H9 (cell line): ENCODE results near the gene ZFP69B. TPM values are rescaled to one million over a fixed set of nuclear protein-coding genes. Genes with fewer than 3 reads are reported as not detected.

ENCODE experiments used
- DNase-seq: peaks from one replicate; pipeline ENCODE4 v3.0.0-alpha.2; 2017
- H2AFZ ChIP-seq: one replicate; pipeline ENCODE4 v1.6.1; 2013; ENCODE audit warnings: mild to moderate bottlenecking, low read length, control low read depth, moderate library complexity
- H2AK5ac ChIP-seq: 2 replicates; pipeline ENCODE4 v1.6.1; 2013; ENCODE audit warnings: low read length, control low read depth, mixed read lengths; ENCODE audit not compliant: insufficient read length
- H2BK120ac ChIP-seq: one replicate; pipeline ENCODE4 v1.6.1; 2013; ENCODE audit warnings: low read depth, mild to moderate bottlenecking, low read length, control low read depth, inconsistent platforms; ENCODE audit not compliant: poor library complexity, severe bottlenecking
- H2BK12ac ChIP-seq: 2 replicates; pipeline ENCODE4 v1.6.1; 2013; ENCODE audit warnings: low read length, control low read depth, mixed read lengths, low read depth; ENCODE audit not compliant: insufficient read length
- H2BK15ac ChIP-seq: 2 replicates; pipeline ENCODE4 v1.6.1; 2013; ENCODE audit warnings: low read depth, low read length, control low read depth
- H2BK20ac ChIP-seq: one replicate; pipeline ENCODE4 v1.6.1; 2013; ENCODE audit warnings: low read depth, mild to moderate bottlenecking, low read length, control low read depth, inconsistent platforms; ENCODE audit not compliant: poor library complexity, severe bottlenecking
- H2BK5ac ChIP-seq: 2 replicates; pipeline ENCODE4 v1.6.1; 2013; ENCODE audit warnings: low read length, control low read depth, mixed read lengths; ENCODE audit not compliant: insufficient read length
- H3K14ac ChIP-seq: 2 replicates; pipeline ENCODE4 v1.6.1; 2013; ENCODE audit warnings: low read length, control low read depth; ENCODE audit not compliant: insufficient read depth
- H3K18ac ChIP-seq: 2 replicates; pipeline ENCODE4 v1.6.1; 2013; ENCODE audit warnings: low read depth, mild to moderate bottlenecking, mixed read lengths, low read length, control low read depth; ENCODE audit not compliant: insufficient read length
- H3K23ac ChIP-seq: 2 replicates; pipeline ENCODE4 v1.6.1; 2013; ENCODE audit warnings: low read length, control low read depth, mixed read lengths, low read depth; ENCODE audit not compliant: insufficient read length
- H3K23me2 ChIP-seq: 2 replicates; pipeline ENCODE4 v1.6.1; 2013; ENCODE audit warnings: low read depth, mild to moderate bottlenecking, mixed read lengths, low read length, control low read depth; ENCODE audit not compliant: insufficient read length, poor library complexity, severe bottlenecking
- H3K27ac ChIP-seq: 2 replicates; pipeline ENCODE4 v1.5.1; 2013; ENCODE audit warnings: low read length, control low read depth, mixed read lengths, low read depth; ENCODE audit not compliant: insufficient read length
- H3K27me3 ChIP-seq: 2 replicates; pipeline ENCODE4 v1.6.1; 2013; ENCODE audit warnings: low read length, control low read depth, inconsistent platforms; ENCODE audit not compliant: insufficient read depth
- H3K4ac ChIP-seq: 2 replicates; pipeline ENCODE4 v1.6.1; 2013; ENCODE audit warnings: low read depth, mild to moderate bottlenecking, control low read depth, inconsistent platforms, low read length, moderate library complexity
- H3K4me1 ChIP-seq: 2 replicates; pipeline ENCODE4 v1.6.1; 2013; ENCODE audit warnings: low read length, control low read depth, inconsistent platforms; ENCODE audit not compliant: insufficient read depth
- H3K4me2 ChIP-seq: 2 replicates; pipeline ENCODE4 v1.6.1; 2013; ENCODE audit warnings: low read length, control low read depth, mixed read lengths; ENCODE audit not compliant: insufficient read length, insufficient read depth
- H3K56ac ChIP-seq: 2 replicates; pipeline ENCODE4 v1.6.1; 2013; ENCODE audit warnings: low read depth, mild to moderate bottlenecking, mixed read lengths, low read length, control low read depth; ENCODE audit not compliant: insufficient read length
- H3K79me1 ChIP-seq: 2 replicates; pipeline ENCODE4 v1.6.1; 2013; ENCODE audit warnings: low read depth, mild to moderate bottlenecking, moderate library complexity, low read length, control low read depth, inconsistent platforms; ENCODE audit not compliant: insufficient read depth, poor library complexity, severe bottlenecking
- H3K79me2 ChIP-seq: 2 replicates; pipeline ENCODE4 v1.6.1; 2013; ENCODE audit warnings: low read length, control low read depth, inconsistent platforms; ENCODE audit not compliant: insufficient read depth
- H3K9ac ChIP-seq: 2 replicates; pipeline ENCODE4 v1.6.1; 2013; ENCODE audit warnings: low read length, control low read depth, mixed read lengths; ENCODE audit not compliant: insufficient read length; ENCODE audit errors: extremely low read depth
- H3K9me3 ChIP-seq: one replicate; pipeline ENCODE4 v1.6.1; 2013; ENCODE audit warnings: low read depth, low read length, inconsistent platforms; ENCODE audit not compliant: control insufficient read depth
- H3T11ph ChIP-seq: one replicate; pipeline ENCODE4 v1.6.1; 2013; ENCODE audit warnings: mild to moderate bottlenecking, low read length, control low read depth, inconsistent platforms
- H4K20me1 ChIP-seq: one replicate; pipeline ENCODE4 v1.6.1; 2013; ENCODE audit not compliant: control insufficient read depth, insufficient read length, insufficient read depth
- H4K5ac ChIP-seq: 2 replicates; pipeline ENCODE4 v1.6.1; 2013; ENCODE audit warnings: low read depth, mild to moderate bottlenecking, mixed read lengths, low read length, control low read depth; ENCODE audit not compliant: insufficient read length
- H4K8ac ChIP-seq: replicated peaks from 2 replicates; pipeline ENCODE4 v1.6.1; 2013; ENCODE audit warnings: low read length, control low read depth, mixed read lengths, low read depth; ENCODE audit not compliant: insufficient read length
- H4K91ac ChIP-seq: 2 replicates; pipeline ENCODE4 v1.6.1; 2013; ENCODE audit warnings: low read depth, mild to moderate bottlenecking, moderate library complexity, mixed read lengths, low read length, control low read depth; ENCODE audit not compliant: insufficient read length
- H3K27ac Mint-ChIP-seq, 3 experiments: 2 replicates in 2 of 3; 3 replicates in 1 of 3; pipeline ENCODE4 v1.8.0; 2020 to 2021; ENCODE audit warnings: mixed read lengths in 3 of 3, mild to moderate bottlenecking in 1 of 3, moderate library complexity in 1 of 3
- H3K27me3 Mint-ChIP-seq: 2 replicates; pipeline ENCODE4 v1.8.0; 2021; ENCODE audit warnings: low read depth, mild to moderate bottlenecking, moderate library complexity, mixed read lengths
- H3K36me3 Mint-ChIP-seq, 3 experiments: 2 replicates in 2 of 3; 3 replicates in 1 of 3; pipeline ENCODE4 v1.8.0; 2020 to 2021; ENCODE audit warnings: low read depth in 3 of 3, mixed read lengths in 3 of 3; ENCODE audit not compliant: insufficient read depth in 1 of 3
- H3K4me1 Mint-ChIP-seq, 2 experiments: 2 replicates each; pipeline ENCODE4 v1.8.0; 2020; ENCODE audit warnings: mixed read lengths in 2 of 2
- H3K4me3 Mint-ChIP-seq, 2 experiments: 2 replicates in 1 of 2; 3 replicates in 1 of 2; pipeline ENCODE4 v1.8.0; 2020 to 2021; ENCODE audit warnings: mild to moderate bottlenecking in 2 of 2, mixed read lengths in 2 of 2, moderate library complexity in 1 of 2
- H3K9me3 Mint-ChIP-seq, 2 experiments: 2 replicates in 1 of 2; 3 replicates in 1 of 2; pipeline ENCODE4 v1.8.0; 2020; ENCODE audit warnings: mild to moderate bottlenecking in 2 of 2, mixed read lengths in 2 of 2, moderate library complexity in 1 of 2
- WGBS: extraction: QIAGEN DNeasy Blood & Tissue Kit; methylation state at CpG from one replicate; pipeline ENCODE4 v1.1.7; 2013; ENCODE audit warnings: missing lambda C conversion rate, low lambda C conversion rate, mixed read lengths; ENCODE audit not compliant: insufficient read length; ENCODE audit errors: extremely low coverage; 5-methylcytosine and 5-hydroxymethylcytosine counted together
- total RNA-seq: library from RNA; stranded (reverse); gene quantifications from 2 replicates; pipeline ENCODE4 v1.2.1, GENCODE V29; 2021
- TF ChIP-seq, protein P1 (sequence below): fragments of 200-600 bp; sonication (generic); conservative IDR thresholded peaks from 3 replicates; pipeline ENCODE4 v1.8.0; 2021; ENCODE audit warnings: antibody characterized with exemption, mild to moderate bottlenecking

The ZFP69B gene
- total RNA-seq, 1 experiment from 2014 or later: 16.2 TPM

DNA sequence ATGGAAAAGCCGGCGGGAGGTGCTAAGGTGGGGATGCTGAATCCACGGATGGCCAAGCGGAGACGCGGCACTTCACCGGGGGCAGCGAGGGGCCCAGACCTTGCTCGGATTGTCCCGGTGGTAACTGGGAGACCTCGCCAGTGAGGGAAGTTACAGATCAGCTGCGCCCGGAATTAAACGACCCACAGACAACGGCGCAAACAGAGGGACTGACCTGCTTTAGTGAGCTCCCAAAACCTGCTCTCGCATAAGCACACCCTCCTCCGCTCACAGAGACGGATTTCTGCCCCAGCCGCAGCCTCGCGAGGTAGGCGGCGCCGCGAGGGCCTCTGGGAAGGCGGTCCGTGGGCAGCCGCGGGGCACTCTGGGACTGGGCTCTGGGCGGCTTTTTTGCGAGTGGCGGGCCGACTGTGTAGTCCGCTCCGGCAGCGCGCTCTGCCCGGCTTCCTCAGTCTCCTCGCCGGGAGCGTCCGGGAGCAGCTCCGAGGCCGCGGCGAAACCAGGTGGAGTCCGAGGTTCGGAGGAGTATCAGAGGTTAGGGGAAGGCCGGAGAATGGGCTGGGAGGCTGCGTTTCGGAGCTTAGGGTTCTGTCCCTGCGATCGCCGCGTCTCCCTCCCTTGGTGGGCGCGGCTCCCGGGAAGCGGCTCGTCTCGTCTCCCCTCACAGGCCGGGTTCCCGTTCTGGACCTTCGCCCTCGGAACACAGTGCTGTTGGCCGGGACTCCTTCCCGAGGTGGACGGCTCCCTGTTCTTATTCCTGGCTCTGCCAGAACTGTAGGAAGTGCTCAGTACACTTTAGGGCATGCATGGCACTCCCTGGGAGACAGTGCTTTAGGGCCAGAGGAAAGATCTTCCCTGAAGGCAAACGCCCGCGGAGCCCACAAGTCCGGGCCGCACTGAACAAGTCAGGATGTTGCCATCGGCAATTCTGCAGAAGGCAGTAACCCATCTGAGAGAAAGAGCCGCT lies 58.4 kb downstream of the ZFP69B start, which contains the start of gene EXO5:
TSS of gene EXO5 (plus strand) at position 393 of the 967 bp plus-strand sequence. CDS start 5,778 bp downstream, outside the sequence.
- Histone ChIP-seq H4K91ac (no peak within 1 kb of the TSS), H2BK5ac (no peak within 1 kb of the TSS), H3K27me3 (0 out of 2 replicates have a peak, but pooled peaks cover 3% of the 10 kb centered on the region), H3K14ac (peak within 1 kb of the TSS; percentile 89), H3K23ac (no peak within 1 kb of the TSS), H2AK5ac (no peak within 1 kb of the TSS), H3K9ac (peak within 1 kb of the TSS; percentile 67), H3K18ac (peak within 1 kb of the TSS; percentile 76), H2BK12ac (no peak within 1 kb of the TSS), H4K8ac (no peak within 1 kb of the TSS), H3K56ac (no peak within 1 kb of the TSS), H2BK20ac (no peak within 1 kb of the TSS), H3K79me2 (no peaks in the 10 kb centered on the region; the same call in 1 of the 2 replicates), H3K79me1 (no peaks in the 10 kb centered on the region), H4K5ac (no peak within 1 kb of the TSS), H3K27ac (no peak within 1 kb of the TSS), H3K4me2 (peak within 1 kb of the TSS; percentile 92), H3K9me3 (no peaks in the 10 kb centered on the region), H2AFZ (no peak within 1 kb of the TSS), H3T11ph (no peak within 1 kb of the TSS), H2BK120ac (no peak within 1 kb of the TSS), H3K4ac (no peak within 1 kb of the TSS), H3K23me2 (peaks cover 11% of the 10 kb centered on the region), H4K20me1 (no peaks in the 10 kb centered on the region), H2BK15ac (no peak within 1 kb of the TSS), H3K4me1 (no peaks in the 10 kb centered on the region; the same call in 1 of the 2 replicates)
- WGBS: no CpG with 5 or more reads among the region's 76 CpGs
- H3K4me3 Mint-ChIP-seq: peak within 1 kb of the TSS; percentile 85 to 86
- H3K4me1 Mint-ChIP-seq: peaks cover 7 to 9% of the 10 kb centered on the region in 2 experiments
- TF ChIP-seq, protein P1, sequence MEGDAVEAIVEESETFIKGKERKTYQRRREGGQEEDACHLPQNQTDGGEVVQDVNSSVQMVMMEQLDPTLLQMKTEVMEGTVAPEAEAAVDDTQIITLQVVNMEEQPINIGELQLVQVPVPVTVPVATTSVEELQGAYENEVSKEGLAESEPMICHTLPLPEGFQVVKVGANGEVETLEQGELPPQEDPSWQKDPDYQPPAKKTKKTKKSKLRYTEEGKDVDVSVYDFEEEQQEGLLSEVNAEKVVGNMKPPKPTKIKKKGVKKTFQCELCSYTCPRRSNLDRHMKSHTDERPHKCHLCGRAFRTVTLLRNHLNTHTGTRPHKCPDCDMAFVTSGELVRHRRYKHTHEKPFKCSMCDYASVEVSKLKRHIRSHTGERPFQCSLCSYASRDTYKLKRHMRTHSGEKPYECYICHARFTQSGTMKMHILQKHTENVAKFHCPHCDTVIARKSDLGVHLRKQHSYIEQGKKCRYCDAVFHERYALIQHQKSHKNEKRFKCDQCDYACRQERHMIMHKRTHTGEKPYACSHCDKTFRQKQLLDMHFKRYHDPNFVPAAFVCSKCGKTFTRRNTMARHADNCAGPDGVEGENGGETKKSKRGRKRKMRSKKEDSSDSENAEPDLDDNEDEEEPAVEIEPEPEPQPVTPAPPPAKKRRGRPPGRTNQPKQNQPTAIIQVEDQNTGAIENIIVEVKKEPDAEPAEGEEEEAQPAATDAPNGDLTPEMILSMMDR: no peak
- H3K27me3 Mint-ChIP-seq: peaks cover 10% of the 10 kb centered on the region
- peak; percentile 63 for DNase-seq
- H3K36me3 Mint-ChIP-seq: peaks cover 18 to 46% (median 24%) of the 10 kb centered on the region in 3 experiments
- no peak within 1 kb of the TSS; a peak in 1 of 7 replicates for H3K27ac Mint-ChIP-seq
- H3K9me3 Mint-ChIP-seq: peaks cover 22 to 23% of the 10 kb centered on the region in 2 experiments

Other genes with a start within 250 kb of the ZFP69B start
- gene TMCO2, start 202.5 kb upstream of the ZFP69B start, total RNA-seq: not detected in 2 replicates
- gene ZMPSTE24, start 192.2 kb upstream of the ZFP69B start, total RNA-seq: 47.6 and 47.7 TPM in 2 replicates
- 4.5 TPM in 2 replicates for gene COL9A2, start 133.2 kb upstream of the ZFP69B start, total RNA-seq
- 8.2 and 8.7 TPM in 2 replicates for gene SMAP2, start 76.7 kb upstream of the ZFP69B start, total RNA-seq
- gene ZFP69, start 26.8 kb downstream of the ZFP69B start, total RNA-seq: 6.8 and 7.6 TPM in 2 replicates
- gene EXO5, start 58.3 kb downstream of the ZFP69B start, total RNA-seq: 13.4 and 14.2 TPM in 2 replicates
- 5.7 and 6.5 TPM in 2 replicates for gene ZNF684, start 81.2 kb downstream of the ZFP69B start, total RNA-seq
- 13.7 and 14.2 TPM in 2 replicates for gene RIMS3, start 215.2 kb downstream of the ZFP69B start, total RNA-seq
- gene NFYC, start 241.2 kb downstream of the ZFP69B start, total RNA-seq: 54.1 and 54.7 TPM in 2 replicates